Ectodermal cell (in vitro differentiated cells): ENCODE results near the gene ZNF609.
A peak's percentile ranks its signal among the peaks of the same experiment; 100 is the strongest.

Source experiments
- H3K27ac ChIP-seq: 2 replicates; pipeline ENCODE4 v1.7.0; 2013; ENCODE audit warnings: mild to moderate bottlenecking, low read depth, low read length; ENCODE audit not compliant: insufficient read depth, poor library complexity, severe bottlenecking
- H3K27me3 ChIP-seq: 2 replicates; pipeline ENCODE4 v1.7.0; 2013; ENCODE audit warnings: mild to moderate bottlenecking, low read length; ENCODE audit not compliant: insufficient read depth, control insufficient read depth, poor library complexity, severe bottlenecking
- H3K36me3 ChIP-seq: one replicate; pipeline ENCODE4 v1.7.0; 2013; ENCODE audit warnings: low read length; ENCODE audit not compliant: control insufficient read depth, insufficient read depth
- H3K4me1 ChIP-seq: one replicate; pipeline ENCODE4 v1.7.0; 2013; ENCODE audit warnings: low read length; ENCODE audit not compliant: control insufficient read depth, insufficient read depth
- H3K4me3 ChIP-seq: 2 replicates; pipeline ENCODE4 v1.7.0; 2013; ENCODE audit warnings: low read depth, low read length, control low read depth; ENCODE audit not compliant: insufficient read depth
- H3K9me3 ChIP-seq: 2 replicates; pipeline ENCODE4 v1.7.0; 2013; ENCODE audit warnings: mild to moderate bottlenecking, low read length, moderate library complexity; ENCODE audit not compliant: control insufficient read depth
- WGBS, 2 experiments: methylation state at CpG; one replicate each; pipeline ENCODE4 v1.1.7; 2013; ENCODE audit warnings: missing lambda C conversion rate in 2 of 2; 5-methylcytosine and 5-hydroxymethylcytosine counted together

ZNF609 gene

GRCh38 chr15:64697911-64698369, 237.6 kb downstream of the ZNF609 start:
- Histone ChIP-seq H3K9me3 (no peaks in the 10 kb centered on the region), H3K4me1 (peaks cover 31% of the 10 kb centered on the region), H3K36me3 (peaks cover 14% of the 10 kb centered on the region), H3K27ac (no peak overlapping the region), H3K27me3 (no peaks in the 10 kb centered on the region), H3K4me3 (no peak overlapping the region)
- 93 to 99% methylated on average over 3 of the region's 3 CpGs for WGBS, 2 experiments

- Histone ChIP-seq H3K36me3 (peaks cover 11% of the 10 kb centered on the region), H3K27me3 (no peaks in the 10 kb centered on the region), H3K4me3 (peak overlapping the region; percentile 73), H3K9me3 (no peaks in the 10 kb centered on the region), H3K27ac (no peak overlapping the region), H3K4me1 (peaks cover 31% of the 10 kb centered on the region)
Observed at GRCh38 chr15:64698823-64699222, 238.4 kb downstream of the ZNF609 start.

- H3K27ac ChIP-seq: peak overlapping the region; percentile 67
- no peaks in the 10 kb centered on the region for H3K9me3 ChIP-seq
- H3K36me3 ChIP-seq: peaks cover 6% of the 10 kb centered on the region
- WGBS, 2 experiments: 0 to 1% methylated on average over 7 of the region's 7 CpGs
- H3K27me3 ChIP-seq: no peaks in the 10 kb centered on the region
- H3K4me3 ChIP-seq: peak overlapping the region; percentile 73
- peaks cover 31% of the 10 kb centered on the region for H3K4me1 ChIP-seq
Observed at GRCh38 chr15:64699751-64700388, 239.5 kb downstream of the ZNF609 start.

- WGBS, 2 experiments: 4 to 15% methylated on average over 3 of the region's 3 CpGs
- H3K4me1 ChIP-seq: peaks cover 31% of the 10 kb centered on the region
- H3K27ac ChIP-seq: peak overlapping the region; percentile 77
- peak overlapping the region; percentile 73 for H3K4me3 ChIP-seq
- H3K27me3 ChIP-seq: no peaks in the 10 kb centered on the region
- H3K9me3 ChIP-seq: no peaks in the 10 kb centered on the region
- no peaks in the 10 kb centered on the region for H3K36me3 ChIP-seq
Observed at GRCh38 chr15:64701051-64701450, 240.7 kb downstream of the ZNF609 start.

GRCh38 chr15:64701482-64702184, 241.3 kb downstream of the ZNF609 start:
- 6 to 7% methylated on average over 5 of the region's 5 CpGs for WGBS, 2 experiments
- Histone ChIP-seq H3K27ac (peak overlapping the region; percentile 77), H3K36me3 (no peaks in the 10 kb centered on the region), H3K27me3 (no peaks in the 10 kb centered on the region), H3K4me3 (peak overlapping the region; percentile 73), H3K4me1 (peaks cover 31% of the 10 kb centered on the region), H3K9me3 (no peaks in the 10 kb centered on the region)

GRCh38 chr15:64702816-64703631, 242.6 kb downstream of the ZNF609 start:
- WGBS, 2 experiments: 1% methylated on average over 62 of the region's 62 CpGs
- Histone ChIP-seq H3K27ac (peak overlapping the region; percentile 77), H3K27me3 (no peaks in the 10 kb centered on the region), H3K4me1 (peaks cover 31% of the 10 kb centered on the region), H3K4me3 (peak overlapping the region; percentile 73), H3K9me3 (no peaks in the 10 kb centered on the region), H3K36me3 (no peaks in the 10 kb centered on the region)

- WGBS, 2 experiments: 85 to 86% methylated on average over 7 of the region's 7 CpGs
- Histone ChIP-seq H3K27me3 (no peaks in the 10 kb centered on the region), H3K4me3 (peak overlapping the region; percentile 73), H3K4me1 (peaks cover 27% of the 10 kb centered on the region), H3K36me3 (no peaks in the 10 kb centered on the region), H3K27ac (peak overlapping the region; percentile 59), H3K9me3 (no peaks in the 10 kb centered on the region)
Observed at GRCh38 chr15:64703632-64703959, 243.2 kb downstream of the ZNF609 start.

- no peaks in the 10 kb centered on the region for H3K27me3 ChIP-seq
- H3K36me3 ChIP-seq: no peaks in the 10 kb centered on the region
- H3K27ac ChIP-seq: no peak overlapping the region
- no peak overlapping the region for H3K4me3 ChIP-seq
- peaks cover 14% of the 10 kb centered on the region for H3K4me1 ChIP-seq
- WGBS, 2 experiments: 91 to 97% methylated on average over 3 of the region's 3 CpGs
- no peaks in the 10 kb centered on the region for H3K9me3 ChIP-seq
Observed at GRCh38 chr15:64705006-64705405, 244.6 kb downstream of the ZNF609 start.

- H3K27ac ChIP-seq: no peak overlapping the region
- H3K9me3 ChIP-seq: no peaks in the 10 kb centered on the region
- WGBS, 2 experiments: 94% methylated on average over 10 of the region's 10 CpGs
- H3K4me1 ChIP-seq: peaks cover 1% of the 10 kb centered on the region
- no peaks in the 10 kb centered on the region for H3K36me3 ChIP-seq
- H3K27me3 ChIP-seq: no peaks in the 10 kb centered on the region
- H3K4me3 ChIP-seq: no peak overlapping the region
Observed at GRCh38 chr15:64706011-64706911, 245.9 kb downstream of the ZNF609 start.
